ENCODE data around the gene GOPC.
A peak's percentile ranks its signal among the peaks of the same experiment; 100 is the strongest.

- TF ChIP-seq, protein P1, sequence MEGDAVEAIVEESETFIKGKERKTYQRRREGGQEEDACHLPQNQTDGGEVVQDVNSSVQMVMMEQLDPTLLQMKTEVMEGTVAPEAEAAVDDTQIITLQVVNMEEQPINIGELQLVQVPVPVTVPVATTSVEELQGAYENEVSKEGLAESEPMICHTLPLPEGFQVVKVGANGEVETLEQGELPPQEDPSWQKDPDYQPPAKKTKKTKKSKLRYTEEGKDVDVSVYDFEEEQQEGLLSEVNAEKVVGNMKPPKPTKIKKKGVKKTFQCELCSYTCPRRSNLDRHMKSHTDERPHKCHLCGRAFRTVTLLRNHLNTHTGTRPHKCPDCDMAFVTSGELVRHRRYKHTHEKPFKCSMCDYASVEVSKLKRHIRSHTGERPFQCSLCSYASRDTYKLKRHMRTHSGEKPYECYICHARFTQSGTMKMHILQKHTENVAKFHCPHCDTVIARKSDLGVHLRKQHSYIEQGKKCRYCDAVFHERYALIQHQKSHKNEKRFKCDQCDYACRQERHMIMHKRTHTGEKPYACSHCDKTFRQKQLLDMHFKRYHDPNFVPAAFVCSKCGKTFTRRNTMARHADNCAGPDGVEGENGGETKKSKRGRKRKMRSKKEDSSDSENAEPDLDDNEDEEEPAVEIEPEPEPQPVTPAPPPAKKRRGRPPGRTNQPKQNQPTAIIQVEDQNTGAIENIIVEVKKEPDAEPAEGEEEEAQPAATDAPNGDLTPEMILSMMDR (IDR thresholded peaks at IDR 0.05; ENCODE audit: insufficient read depth, low read length) = no peak
- TF ChIP-seq POLR2AphosphoS5 (IDR thresholded peaks at IDR 0.05; ENCODE audit: low read depth) (no peak), SPI1 (IDR thresholded peaks at IDR 0.05; ENCODE audit: borderline replicate concordance, low read depth) (no peak), GABPA (IDR thresholded peaks at IDR 0.05; ENCODE audit: low read depth) (no peak), REST (IDR thresholded peaks at IDR 0.05; ENCODE audit: insufficient replicate concordance, low read depth) (peak; percentile 9)
Observed at GRCh38 chr6:117602899-117603588, 733 bp upstream of the GOPC start.
